ENCODE measurements around the gene TAF1B.

TAF1B gene

DNA sequence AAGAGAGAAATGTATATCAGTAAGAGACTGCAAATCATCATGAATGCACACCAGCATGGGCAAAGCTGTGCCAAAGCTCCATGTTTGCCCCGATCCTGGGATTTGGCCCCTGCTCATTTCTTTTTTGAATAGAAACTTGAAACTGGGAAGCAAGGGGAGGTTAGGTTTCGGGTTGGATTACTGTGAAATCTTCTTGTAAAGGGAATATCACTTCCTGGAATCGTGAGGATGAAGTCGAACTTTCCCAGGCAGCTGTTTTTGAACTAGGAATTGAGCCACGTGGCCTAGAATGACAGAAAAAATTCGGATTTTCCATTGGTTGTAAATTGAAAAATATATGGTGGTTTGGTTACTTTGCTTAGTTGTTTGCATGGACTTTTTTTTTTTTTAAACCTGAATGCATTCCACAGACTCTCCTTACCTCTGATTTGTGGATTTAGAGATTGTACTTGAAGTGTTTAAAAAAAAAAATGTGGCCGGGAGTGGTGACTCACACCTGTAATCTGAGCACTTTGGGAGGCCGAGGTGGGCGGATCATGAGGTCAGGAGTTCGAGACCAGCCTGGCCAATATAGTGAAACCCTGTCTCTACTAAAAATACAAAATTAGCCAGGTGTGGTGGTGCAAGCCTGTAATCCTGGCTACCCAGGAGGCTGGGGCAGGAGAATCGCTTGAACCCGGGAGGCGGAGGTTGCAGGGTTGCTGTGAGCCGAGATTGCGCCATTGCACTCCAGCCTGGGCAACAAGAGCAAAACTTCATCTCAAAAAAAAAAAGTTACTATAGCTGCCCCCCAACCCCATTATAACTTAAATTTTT is 140.3 kb downstream of the TAF1B start:
- no peak for FAIRE-seq
- DNase-seq (ENCODE audit: low spot score), result no peak
